Measurements from ENCODE around the gene RTTN.
"Not testable (repeated sequence)": the region's sequence is repeated elsewhere in the genome, so short reads cannot be mapped to it uniquely, and the experiment has no call there.

Gene RTTN

GRCh38 chr18:70205421-70206397 lies at the start of gene RTTN:
TSS of gene RTTN (minus strand) at chr18:70205687. CDS start at chr18:70205658, 29 bp downstream.
- DNase-seq: peak; percentile 95

- no peak for DNase-seq
These were observed 45.3 kb upstream of the RTTN start for GRCh38 chr18:70250781-70251180.

- not testable (repeated sequence) for DNase-seq
These were observed 44.4 kb upstream of the RTTN start for GRCh38 chr18:70249861-70250260.

GRCh38 chr18:70249118-70249517 lies 43.6 kb upstream of the RTTN start:
- peak; percentile 67 for DNase-seq

GRCh38 chr18:70246061-70246466 lies 40.6 kb upstream of the RTTN start:
- no peak for DNase-seq

GRCh38 chr18:70243131-70243929 lies 37.8 kb upstream of the RTTN start:
- no peak for DNase-seq

GRCh38 chr18:70236921-70237320 lies 31.4 kb upstream of the RTTN start:
- not testable (repeated sequence) for DNase-seq

- no peak for DNase-seq
These were observed 30.0 kb upstream of the RTTN start for GRCh38 chr18:70235478-70235877.

- no peak for DNase-seq
These were observed 29.4 kb upstream of the RTTN start for GRCh38 chr18:70234667-70235459.

GRCh38 chr18:70233974-70234373 lies 28.5 kb upstream of the RTTN start:
- no peak for DNase-seq

GRCh38 chr18:70232261-70232660 lies 26.8 kb upstream of the RTTN start:
- no peak for DNase-seq

- no peak for DNase-seq
These were observed 24.2 kb upstream of the RTTN start for GRCh38 chr18:70229639-70230038.

GRCh38 chr18:70228536-70228935 lies 23.0 kb upstream of the RTTN start:
- no peak for DNase-seq

- no peak for DNase-seq
These were observed 22.0 kb upstream of the RTTN start for GRCh38 chr18:70227438-70227837.

GRCh38 chr18:70221915-70222278 lies 16.4 kb upstream of the RTTN start:
- no peak for DNase-seq

- no peak for DNase-seq
These were observed 15.8 kb upstream of the RTTN start for GRCh38 chr18:70221156-70221914.

GRCh38 chr18:70220628-70221027 lies 15.1 kb upstream of the RTTN start:
- DNase-seq: no peak

- no peak for DNase-seq
These were observed 14.2 kb upstream of the RTTN start for GRCh38 chr18:70219688-70220087.

- no peak for DNase-seq
These were observed 11.3 kb upstream of the RTTN start for GRCh38 chr18:70216788-70217187.

GRCh38 chr18:70207181-70207580 lies 1.7 kb upstream of the RTTN start:
- no peak for DNase-seq

- no peak for DNase-seq
These were observed 5.2 kb downstream of the RTTN start for GRCh38 chr18:70200286-70200685.

- DNase-seq: no peak
These were observed 7.6 kb downstream of the RTTN start for GRCh38 chr18:70197844-70198243.
